HEK293T (cell line): ENCODE data around the gene MPV17.
A peak's percentile ranks its signal among the peaks of the same experiment; 100 is the strongest.
"Not testable (repeated sequence)": the region's sequence is repeated elsewhere in the genome, so short reads cannot be mapped to it uniquely, and the experiment has no call there.

Source experiments
- CTCF ChIA-PET: fragments of 350-600 bp; formaldehyde crosslinking; extraction: SDS; loops from one replicate; lab custom pipeline; 2021; ENCODE audit warnings: antibody characterized with exemption, inconsistent platforms; lab: Yijun Ruan, JAX
- POLR2A ChIA-PET: fragments of 350-600 bp; formaldehyde crosslinking; extraction: SDS; loops from one replicate; lab custom pipeline; 2020; ENCODE audit warnings: antibody characterized with exemption, inconsistent platforms; lab: Yijun Ruan, JAX
- DNase-seq: peaks from one replicate; pipeline ENCODE4 v3.0.0; 2012; ENCODE audit warnings: mixed read lengths; ENCODE audit errors: extremely low spot score
- ARNT ChIP-seq: fragments of 450-650 bp; IDR thresholded peaks from 2 replicates; pipeline ENCODE4 v1.6.1; 2017; ENCODE audit warnings: mild to moderate bottlenecking
- BHLHE40 ChIP-seq: fragments of 450-650 bp; IDR thresholded peaks from 2 replicates; pipeline ENCODE4 v1.6.1; 2016; ENCODE audit warnings: mild to moderate bottlenecking, moderate library complexity, borderline replicate concordance
- CTBP1 ChIP-seq: fragments of 450-650 bp; IDR thresholded peaks from 2 replicates; pipeline ENCODE4 v1.6.1; 2016; ENCODE audit warnings: borderline replicate concordance
- ELF4 ChIP-seq: fragments of 450-650 bp; IDR thresholded peaks from 2 replicates; pipeline ENCODE4 v1.6.1; 2017; ENCODE audit warnings: antibody characterized with exemption
- FOXA1 ChIP-seq: fragments of 450-650 bp; IDR thresholded peaks from 2 replicates; pipeline ENCODE4 v1.6.1; 2016; ENCODE audit warnings: mild to moderate bottlenecking
- FOXK2 ChIP-seq: fragments of 450-650 bp; IDR thresholded peaks from 2 replicates; pipeline ENCODE4 v1.6.1; 2016; ENCODE audit warnings: mild to moderate bottlenecking
- FOXM1 ChIP-seq: fragments of 450-650 bp; IDR thresholded peaks from 2 replicates; pipeline ENCODE4 v1.6.1; 2017; ENCODE audit warnings: mild to moderate bottlenecking, borderline replicate concordance
- HDGF ChIP-seq: fragments of 450-650 bp; IDR thresholded peaks from 2 replicates; pipeline ENCODE4 v1.6.1; 2017; ENCODE audit warnings: antibody characterized with exemption, borderline replicate concordance
- L3MBTL2 ChIP-seq: fragments of 450-650 bp; conservative IDR thresholded peaks from 2 replicates; pipeline ENCODE4 v1.6.1; 2016; ENCODE audit warnings: mild to moderate bottlenecking
- LEF1 ChIP-seq: fragments of 450-650 bp; IDR thresholded peaks from 2 replicates; pipeline ENCODE4 v1.6.1; 2017; ENCODE audit warnings: mild to moderate bottlenecking, borderline replicate concordance
- NFRKB ChIP-seq: fragments of 450-650 bp; IDR thresholded peaks from 2 replicates; pipeline ENCODE4 v1.6.1; 2016; ENCODE audit warnings: mild to moderate bottlenecking, moderate library complexity
- PKNOX1 ChIP-seq: fragments of 450-650 bp; IDR thresholded peaks from 2 replicates; pipeline ENCODE4 v1.6.1; 2016
- SP1 ChIP-seq: fragments of 450-650 bp; IDR thresholded peaks from 2 replicates; pipeline ENCODE4 v1.6.1; 2017
- SUZ12 ChIP-seq: fragments of 450-650 bp; IDR thresholded peaks from 2 replicates; pipeline ENCODE4 v1.6.1; 2016; ENCODE audit warnings: mild to moderate bottlenecking
- TARDBP ChIP-seq: fragments of 450-650 bp; IDR thresholded peaks from 2 replicates; pipeline ENCODE4 v1.6.1; 2016
- ZNF384 ChIP-seq: fragments of 450-650 bp; IDR thresholded peaks from 2 replicates; pipeline ENCODE4 v1.6.1; 2016

The MPV17 gene

GRCh38 chr2:27362678-27363420 lies 40.0 kb upstream of the MPV17 start:
- CTCF ChIA-PET, result interaction anchor here (0.6 kb wide), 1 partner anchor 52 kb away, joined by 3 read pairs; no protein-coding TSS in a partner anchor
- TF ChIP-seq SUZ12, result no peak
- no peak for TF ChIP-seq ARNT
- TF ChIP-seq PKNOX1, result no peak
- no peak for TF ChIP-seq ELF4
- no peak for TF ChIP-seq CTBP1
- no peak for TF ChIP-seq HDGF
- no peak for TF ChIP-seq FOXM1
- no peak for TF ChIP-seq NFRKB
- TF ChIP-seq FOXK2, result no peak

GRCh38 chr2:27356382-27357181 lies 33.7 kb upstream of the MPV17 start, which contains the start of gene GTF3C2:
Gene GTF3C2, minus strand, starts transcription at chr2:27356764. Its CDS starts 13,210 bp downstream, at chr2:27343554.
- ChIA-PET CTCF (interaction anchor here (0.6 kb wide), 1 partner anchor 11 kb away, joined by 3 read pairs; no protein-coding TSS in a partner anchor), POLR2A (interaction anchor here (0.7 to 2.9 kb wide), 19 partner anchors 10 to 144 kb away, joined by 3 to 25 read pairs (median 3); partner anchors contain the start of genes ATRAID, EIF2B4, MPV17 and NRBP1)
- DNase-seq, result peak; percentile 90
- no peak for TF ChIP-seq TARDBP
- TF ChIP-seq LEF1, result no peak
- peak; percentile 91 for TF ChIP-seq L3MBTL2
- no peak for TF ChIP-seq FOXM1
- peak; percentile 46; the same call in 1 of the 2 replicates for TF ChIP-seq PKNOX1
- no peak for TF ChIP-seq BHLHE40
- TF ChIP-seq FOXK2, result peak; percentile 78
- peak; percentile 44 for TF ChIP-seq ELF4

More at GRCh38 chr2:27362678-27363420, 40.0 kb upstream of the MPV17 start:
- DNase-seq, result no peak
- POLR2A ChIA-PET, result interaction anchor here (1.3 to 1.4 kb wide), 2 partner anchors 12 to 66 kb away, joined by 3 read pairs; partner anchors contain the start of gene NRBP1

- ChIA-PET CTCF (interaction anchor here (0.6 kb wide), 1 partner anchor 10 kb away, joined by 3 read pairs; no protein-coding TSS in a partner anchor), POLR2A (interaction anchor here (0.9 to 2.9 kb wide), 14 partner anchors 10 to 143 kb away, joined by 3 to 25 read pairs (median 8); partner anchors contain the start of genes ATRAID, EIF2B4, MPV17 and PPM1G)
- no peak for TF ChIP-seq ARNT
- no peak for TF ChIP-seq FOXA1
- no peak for TF ChIP-seq HDGF
- TF ChIP-seq NFRKB, result no peak
- no peak for TF ChIP-seq SP1
- TF ChIP-seq ELF4, result no peak
- TF ChIP-seq PKNOX1, result no peak
- no peak for TF ChIP-seq SUZ12
- no peak for TF ChIP-seq FOXM1
- TF ChIP-seq BHLHE40, result no peak
- no peak for TF ChIP-seq LEF1
- TF ChIP-seq TARDBP, result no peak
- DNase-seq, result peak; percentile 46
Measured at GRCh38 chr2:27356056-27356381, 33.1 kb upstream of the MPV17 start.

- TF ChIP-seq PKNOX1 (peak; percentile 57; the same call in 1 of the 2 replicates), FOXM1 (no peak), ELF4 (no peak), FOXK2 (no peak), LEF1 (no peak), SUZ12 (no peak), HDGF (no peak), NFRKB (no peak)
Measured at GRCh38 chr2:27354597-27354927, 31.7 kb upstream of the MPV17 start.

GRCh38 chr2:27353762-27354596 lies 31.1 kb upstream of the MPV17 start:
- POLR2A ChIA-PET, result interaction anchor here (0.9 to 1.1 kb wide), 4 partner anchors 16 to 56 kb away, joined by 3 to 8 read pairs (median 4); partner anchors contain the start of genes EIF2B4, MPV17 and PPM1G
- DNase-seq, result no peak
- TF ChIP-seq ARNT, result no peak
- TF ChIP-seq ZNF384, result peak; percentile 72
- CTCF ChIA-PET, result interaction anchor here (0.7 kb wide), 1 partner anchor 24 kb away, joined by 3 read pairs; no protein-coding TSS in a partner anchor

More at GRCh38 chr2:27354597-27354927, 31.7 kb upstream of the MPV17 start:
- DNase-seq, result no peak
- ChIA-PET CTCF (no interaction called here), POLR2A (interaction anchor here (1.4 kb wide), 1 partner anchor 15 kb away, joined by 5 read pairs; no protein-coding TSS in a partner anchor)

- POLR2A ChIA-PET, result interaction anchor here (0.9 to 1.1 kb wide), 5 partner anchors 11 to 56 kb away, joined by 3 to 8 read pairs (median 4); partner anchors contain the start of genes EIF2B4, MPV17 and PPM1G
- DNase-seq, result not testable (repeated sequence)
- CTCF ChIA-PET, result interaction anchor here (0.6 to 0.7 kb wide), 2 partner anchors 24 to 140 kb away, joined by 3 read pairs; no protein-coding TSS in a partner anchor
Measured at GRCh38 chr2:27353386-27353761, 30.5 kb upstream of the MPV17 start.
